Fibroblast of villous mesenchyme (primary cell): Measurements from ENCODE around the gene ITGA2. TPM values are rescaled to one million over a fixed set of nuclear protein-coding genes. Genes with fewer than 3 reads are reported as not detected.
"Not testable (repeated sequence)": the region's sequence is repeated elsewhere in the genome, so short reads cannot be mapped to it uniquely, and the experiment has no call there.

ENCODE experiments used
- DNase-seq: peaks from one replicate; pipeline ENCODE4 v3.0.0-alpha.2; 2010; ENCODE audit warnings: low read depth
- H3K4me3 ChIP-seq: 2 replicates; pipeline ENCODE4 v1.5.1; 2011; ENCODE audit warnings: low read depth, mild to moderate bottlenecking, low read length
- total RNA-seq: library from RNA; depleted of rRNA; stranded (reverse); fragments of >200 nt; gene quantifications from 2 replicates; pipeline ENCODE4 v1.2.3, GENCODE V29; 2012
- TF ChIP-seq, protein P1 (sequence below): IDR thresholded peaks from 2 replicates; pipeline ENCODE4 v1.5.1; 2012; ENCODE audit warnings: low read depth, mild to moderate bottlenecking, low read length; ENCODE audit not compliant: insufficient read depth

The ITGA2 gene
- total RNA-seq, 1 donor: 35.0 TPM

DNA sequence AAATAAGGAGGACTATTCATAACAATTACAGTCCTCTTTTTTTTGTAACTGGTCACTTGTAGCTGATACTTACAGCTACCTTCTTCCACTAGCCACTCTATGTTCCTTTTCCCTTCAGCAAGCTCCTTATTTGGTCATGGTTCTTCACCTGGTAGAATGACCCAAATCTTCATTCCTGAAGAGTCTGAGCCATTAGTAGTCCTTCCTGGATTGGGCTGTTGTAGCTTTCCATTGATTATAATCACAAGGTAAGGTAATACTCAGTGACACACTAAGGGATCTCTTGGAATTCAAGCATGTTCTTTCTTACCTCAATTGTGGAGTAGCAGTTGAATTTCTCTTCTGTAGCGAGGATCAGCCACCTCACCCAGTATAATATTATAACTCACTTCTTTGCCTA lies 25.5 kb upstream of the ITGA2 start:
- no peak overlapping the region for H3K4me3 ChIP-seq
- no peak for DNase-seq
- TF ChIP-seq, protein P1, sequence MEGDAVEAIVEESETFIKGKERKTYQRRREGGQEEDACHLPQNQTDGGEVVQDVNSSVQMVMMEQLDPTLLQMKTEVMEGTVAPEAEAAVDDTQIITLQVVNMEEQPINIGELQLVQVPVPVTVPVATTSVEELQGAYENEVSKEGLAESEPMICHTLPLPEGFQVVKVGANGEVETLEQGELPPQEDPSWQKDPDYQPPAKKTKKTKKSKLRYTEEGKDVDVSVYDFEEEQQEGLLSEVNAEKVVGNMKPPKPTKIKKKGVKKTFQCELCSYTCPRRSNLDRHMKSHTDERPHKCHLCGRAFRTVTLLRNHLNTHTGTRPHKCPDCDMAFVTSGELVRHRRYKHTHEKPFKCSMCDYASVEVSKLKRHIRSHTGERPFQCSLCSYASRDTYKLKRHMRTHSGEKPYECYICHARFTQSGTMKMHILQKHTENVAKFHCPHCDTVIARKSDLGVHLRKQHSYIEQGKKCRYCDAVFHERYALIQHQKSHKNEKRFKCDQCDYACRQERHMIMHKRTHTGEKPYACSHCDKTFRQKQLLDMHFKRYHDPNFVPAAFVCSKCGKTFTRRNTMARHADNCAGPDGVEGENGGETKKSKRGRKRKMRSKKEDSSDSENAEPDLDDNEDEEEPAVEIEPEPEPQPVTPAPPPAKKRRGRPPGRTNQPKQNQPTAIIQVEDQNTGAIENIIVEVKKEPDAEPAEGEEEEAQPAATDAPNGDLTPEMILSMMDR: no peak

DNA sequence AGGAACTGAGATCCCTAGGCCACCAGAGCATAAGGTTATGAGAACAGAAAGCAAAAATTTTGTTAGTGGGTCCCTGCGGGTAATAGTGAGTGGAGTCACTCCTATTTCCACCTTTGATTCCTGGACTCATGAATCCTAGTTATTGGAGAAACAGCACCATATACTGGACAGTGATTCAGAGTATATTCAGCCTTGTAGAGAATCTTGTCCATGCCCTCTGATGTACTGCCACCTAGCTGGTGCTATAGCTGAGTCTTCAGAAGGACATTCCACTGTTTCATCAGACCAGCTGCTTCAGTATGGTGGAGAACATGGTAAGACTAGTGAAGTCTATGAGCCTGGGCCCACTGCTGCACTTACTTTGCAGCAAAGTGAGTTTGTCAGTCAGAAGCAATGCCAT lies 25.0 kb upstream of the ITGA2 start:
- TF ChIP-seq, protein P1: no peak
- DNase-seq: no peak
- no peak overlapping the region for H3K4me3 ChIP-seq

DNA sequence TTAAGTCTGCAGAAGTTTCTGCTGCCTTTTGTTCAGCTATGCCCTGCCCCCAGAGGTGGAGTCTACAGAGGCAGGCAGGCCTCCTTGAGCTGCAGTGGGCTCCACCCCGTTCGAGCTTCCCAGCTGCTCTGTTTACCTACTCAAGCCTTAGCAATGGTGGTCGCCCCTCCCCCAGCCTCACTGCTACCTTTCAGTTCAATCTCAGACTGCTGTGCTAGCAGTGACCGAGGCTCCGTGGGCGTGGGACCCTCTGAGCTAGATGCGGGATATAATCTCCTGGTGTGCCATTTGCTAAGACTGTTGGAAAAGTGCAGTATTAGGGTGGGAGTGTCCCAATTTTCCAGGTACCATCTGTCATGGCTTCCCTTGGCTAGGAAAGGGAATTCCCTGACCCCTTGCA lies 13.0 kb upstream of the ITGA2 start:
- not testable (repeated sequence) for H3K4me3 ChIP-seq, DNase-seq

DNA sequence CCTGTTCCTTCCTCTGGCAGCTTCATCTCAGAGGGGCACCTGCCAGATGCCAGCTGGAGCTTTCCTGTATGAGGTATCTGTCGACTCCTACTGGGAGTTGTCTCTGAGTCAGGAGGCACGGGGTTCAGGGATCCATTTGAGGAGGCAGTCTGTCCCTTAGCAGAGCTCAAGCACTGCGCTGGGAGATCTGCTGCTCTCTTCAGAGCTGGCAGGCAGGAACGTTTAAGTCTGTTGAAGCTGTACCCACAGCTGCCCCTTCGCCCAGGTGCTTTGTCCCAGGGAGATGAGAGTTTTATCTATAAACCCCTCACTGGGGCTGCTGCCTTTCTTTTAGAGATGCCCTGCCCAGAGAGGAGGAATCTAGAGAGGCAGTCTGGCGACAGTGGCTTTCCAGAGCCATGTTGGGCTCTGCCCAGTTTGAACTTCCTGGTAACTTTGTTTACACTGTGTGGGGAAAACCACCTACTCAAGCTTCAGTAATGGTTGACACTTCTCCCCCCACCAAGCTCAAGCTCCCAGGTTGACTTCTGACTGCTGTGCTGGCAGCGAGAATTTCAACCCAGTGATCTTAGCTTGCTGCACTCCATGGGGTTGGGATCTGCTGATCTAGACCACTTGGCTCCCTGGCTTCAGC lies 11.8 kb upstream of the ITGA2 start:
- no peak for DNase-seq
- TF ChIP-seq, protein P1: no peak
- no peak overlapping the region for H3K4me3 ChIP-seq

DNA sequence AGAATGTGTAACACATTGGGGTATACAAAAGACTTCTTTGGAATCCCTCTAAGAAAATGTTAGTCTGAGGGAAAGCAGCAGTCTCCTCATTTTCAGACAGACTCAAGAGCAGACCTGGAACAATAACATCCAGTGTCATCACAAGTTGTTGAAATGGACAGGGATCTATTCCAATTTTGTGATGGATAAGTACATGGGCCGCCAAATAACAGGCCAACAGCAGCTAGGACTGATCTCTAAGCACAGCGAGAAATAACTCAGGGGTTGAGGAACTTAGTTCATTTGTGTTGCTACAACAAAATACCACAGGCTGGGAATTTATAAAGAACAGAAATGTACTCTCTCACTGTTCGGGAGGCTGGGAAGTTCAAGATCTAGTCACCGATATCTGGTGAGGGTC lies 7.6 kb upstream of the ITGA2 start:
- DNase-seq: no peak
- H3K4me3 ChIP-seq: no peak overlapping the region
- TF ChIP-seq, protein P1: no peak

DNA sequence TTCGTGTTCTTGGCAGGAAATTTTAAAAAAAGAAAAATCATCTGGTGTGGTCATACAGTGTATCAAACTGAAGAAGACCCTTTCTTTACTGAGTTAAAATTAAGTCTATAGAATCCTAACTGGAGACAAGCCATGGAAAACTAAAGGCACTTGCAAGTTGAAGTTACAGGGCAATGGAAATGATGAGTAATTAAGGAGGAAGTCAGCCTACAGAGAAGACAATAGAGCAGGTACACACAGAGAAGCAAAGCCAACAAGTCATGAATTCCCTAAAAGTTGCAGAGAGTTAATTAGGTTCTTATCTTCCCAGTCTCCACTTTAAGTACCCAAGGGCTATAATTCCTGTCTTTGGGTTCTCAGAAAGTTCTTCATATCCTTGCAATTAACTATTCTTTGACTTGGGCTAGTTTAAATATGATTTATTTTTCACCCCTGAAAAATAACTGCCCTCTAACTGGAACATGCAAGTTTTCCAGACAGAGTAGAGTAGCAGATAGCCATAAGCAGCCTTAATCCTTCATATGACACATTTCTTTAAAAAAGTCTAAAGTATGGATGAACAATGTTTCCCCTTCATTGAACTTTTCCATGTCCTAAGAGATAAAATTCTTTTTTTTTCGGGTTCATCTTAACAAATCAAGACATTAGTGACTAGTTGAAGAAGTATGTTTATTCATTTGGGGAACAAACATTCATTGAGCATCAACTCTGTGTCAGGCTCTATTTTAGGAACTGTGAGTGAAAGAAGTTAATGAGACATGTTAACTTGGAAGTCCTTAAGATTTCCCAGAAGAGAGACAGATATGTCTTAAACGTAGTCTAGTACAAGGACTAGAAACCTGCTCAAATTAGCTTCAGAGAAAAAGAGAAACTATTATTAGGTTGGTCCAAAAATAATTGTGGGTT lies 5.2 kb upstream of the ITGA2 start:
- no peak for DNase-seq
- TF ChIP-seq, protein P1: no peak
- no peak overlapping the region for H3K4me3 ChIP-seq

DNA sequence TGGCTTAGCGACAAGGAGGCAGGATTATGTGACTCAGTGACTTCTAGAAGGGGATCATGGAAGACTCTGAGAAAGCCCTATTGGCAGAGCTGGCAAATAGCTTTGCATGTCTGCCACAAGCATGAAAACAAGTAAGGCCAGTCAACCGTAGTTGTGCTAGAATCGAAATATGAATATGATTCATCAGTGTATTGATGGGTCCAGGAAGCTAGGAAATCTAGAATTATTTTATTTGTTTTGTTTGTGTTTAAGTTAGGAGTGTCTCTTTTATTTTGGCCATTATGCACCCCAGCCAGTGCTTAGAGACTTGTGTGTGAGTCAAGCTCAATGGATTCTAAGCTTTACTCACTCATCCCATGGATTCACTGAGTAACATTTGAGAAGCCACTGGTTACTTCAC lies 3.8 kb upstream of the ITGA2 start:
- TF ChIP-seq, protein P1: no peak
- DNase-seq: no peak
- H3K4me3 ChIP-seq: no peak overlapping the region
